ENCODE measurements around the gene EFHD2. TPM values are rescaled to one million over a fixed set of nuclear protein-coding genes. Genes with fewer than 3 reads are reported as not detected.

Gene EFHD2
- total RNA-seq, 2 donors from 2014 or later, result 36.0 to 71.3 TPM

DNA sequence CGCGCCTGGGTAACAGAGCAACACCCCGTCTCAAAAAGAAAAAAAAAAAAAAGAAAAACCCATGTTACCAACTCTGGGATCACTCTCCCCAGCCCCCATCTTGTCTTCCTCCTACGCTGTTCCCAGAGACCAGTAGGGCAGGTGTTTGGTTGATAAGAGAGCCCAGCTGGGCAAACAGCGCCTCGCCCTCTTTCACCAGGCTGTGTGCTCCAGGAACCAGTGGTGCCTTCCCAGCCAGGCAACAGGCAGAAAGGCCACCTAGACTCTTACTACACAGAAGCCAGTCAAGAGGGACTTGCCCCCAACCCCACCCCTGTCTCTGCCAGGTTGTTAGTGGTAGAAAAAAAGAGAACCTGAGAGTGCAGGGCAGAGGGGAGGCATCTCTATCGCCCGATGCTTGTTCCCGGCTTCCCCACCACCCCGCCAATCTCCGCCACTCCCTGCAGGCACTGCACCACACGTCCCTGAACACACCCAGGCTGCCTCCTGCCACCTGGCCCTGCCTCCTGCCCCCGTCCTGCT lies 14.5 kb downstream of the EFHD2 start:
- peaks cover 10% of the 10 kb centered on the region for H3K36me3 ChIP-seq
- H3K4me3 ChIP-seq, result no peak overlapping the region
- no peak overlapping the region for H3K27ac ChIP-seq
- H3K9me3 ChIP-seq, result no peaks in the 10 kb centered on the region
- DNase-seq (ENCODE audit: low spot score), result no peak
- ATAC-seq (ENCODE audit: insufficient number of reproducible peaks, low FRiP score, low read depth), result no peak
- no peaks in the 10 kb centered on the region for H3K27me3 ChIP-seq (replicated peaks; ENCODE audit: insufficient read depth)
- no peaks in the 10 kb centered on the region for H3K4me1 ChIP-seq (ENCODE audit: control insufficient read depth in 1 of 2, low read depth in 2 of 2)
- TF ChIP-seq CTCF (IDR thresholded peaks at IDR 0.05), result no peak

DNA sequence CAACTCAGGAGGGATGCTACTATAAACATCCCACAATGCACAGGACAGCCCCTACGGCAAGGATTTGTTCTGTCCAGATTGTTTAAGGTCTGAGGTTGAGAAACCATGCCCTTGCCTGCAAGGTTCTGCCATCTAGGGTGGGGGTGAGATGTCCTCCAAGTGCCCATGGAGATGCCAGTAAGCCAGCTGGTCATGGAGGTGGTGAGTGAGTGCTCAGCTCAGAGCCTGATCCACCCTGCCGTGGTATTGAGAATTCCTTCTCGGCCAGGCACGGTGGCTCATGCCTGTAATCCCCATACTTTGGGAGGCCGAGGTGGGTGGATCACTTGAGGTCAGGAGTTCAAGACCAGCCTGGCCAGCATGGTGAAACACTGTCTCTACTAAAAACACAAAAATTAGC lies 15.3 kb downstream of the EFHD2 start:
- no peaks in the 10 kb centered on the region for H3K4me1 ChIP-seq (ENCODE audit: control insufficient read depth in 1 of 2, low read depth in 2 of 2)
- H3K4me3 ChIP-seq, result no peak overlapping the region
- H3K36me3 ChIP-seq, result peaks cover 11% of the 10 kb centered on the region
- no peaks in the 10 kb centered on the region for H3K27me3 ChIP-seq (replicated peaks; ENCODE audit: insufficient read depth)
- H3K27ac ChIP-seq, result no peak overlapping the region
- no peak for ATAC-seq (ENCODE audit: insufficient number of reproducible peaks, low FRiP score, low read depth)
- TF ChIP-seq CTCF (IDR thresholded peaks at IDR 0.05), result no peak
- H3K9me3 ChIP-seq, result no peaks in the 10 kb centered on the region
- DNase-seq (ENCODE audit: low spot score), result no peak

GRCh38 chr1:15425521-15425920 lies 15.8 kb downstream of the EFHD2 start:
- peaks cover 11% of the 10 kb centered on the region for H3K36me3 ChIP-seq
- no peak overlapping the region for H3K27ac ChIP-seq
- no peaks in the 10 kb centered on the region for H3K27me3 ChIP-seq (replicated peaks; ENCODE audit: insufficient read depth)
- TF ChIP-seq CTCF (IDR thresholded peaks at IDR 0.05), result no peak
- ATAC-seq (ENCODE audit: insufficient number of reproducible peaks, low FRiP score, low read depth) (no peak), DNase-seq (ENCODE audit: low spot score) (no peak)
- H3K4me1 ChIP-seq (ENCODE audit: control insufficient read depth in 1 of 2, low read depth in 2 of 2), result no peaks in the 10 kb centered on the region
- H3K4me3 ChIP-seq, result no peak overlapping the region
- no peaks in the 10 kb centered on the region for H3K9me3 ChIP-seq

DNA sequence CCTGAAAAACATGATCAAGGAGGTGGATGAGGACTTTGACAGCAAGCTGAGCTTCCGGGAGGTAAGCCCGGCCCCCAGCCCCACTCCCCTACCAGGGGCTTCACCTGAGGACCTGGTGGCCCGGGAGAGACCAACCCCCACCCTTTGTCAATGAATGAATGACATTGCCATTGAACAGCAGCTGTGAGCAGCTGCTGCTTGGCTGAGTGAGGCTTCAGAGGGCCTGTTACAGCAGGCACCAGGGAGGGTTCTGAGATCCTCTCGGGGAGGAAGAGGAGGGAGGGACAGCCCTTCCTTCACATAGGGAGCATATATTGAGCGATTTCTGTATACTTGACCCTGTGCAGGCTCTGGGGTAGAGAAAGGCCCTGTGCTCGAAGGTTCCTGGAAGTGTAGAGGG lies 16.3 kb downstream of the EFHD2 start:
- no peaks in the 10 kb centered on the region for H3K4me1 ChIP-seq (ENCODE audit: control insufficient read depth in 1 of 2, low read depth in 2 of 2)
- DNase-seq (ENCODE audit: low spot score), result no peak
- H3K27ac ChIP-seq, result no peak overlapping the region
- H3K36me3 ChIP-seq, result peaks cover 11% of the 10 kb centered on the region
- no peaks in the 10 kb centered on the region for H3K27me3 ChIP-seq (replicated peaks; ENCODE audit: insufficient read depth)
- no peaks in the 10 kb centered on the region for H3K9me3 ChIP-seq
- TF ChIP-seq CTCF (IDR thresholded peaks at IDR 0.05), result no peak
- no peak overlapping the region for H3K4me3 ChIP-seq
- ATAC-seq (ENCODE audit: insufficient number of reproducible peaks, low FRiP score, low read depth), result no peak

DNA sequence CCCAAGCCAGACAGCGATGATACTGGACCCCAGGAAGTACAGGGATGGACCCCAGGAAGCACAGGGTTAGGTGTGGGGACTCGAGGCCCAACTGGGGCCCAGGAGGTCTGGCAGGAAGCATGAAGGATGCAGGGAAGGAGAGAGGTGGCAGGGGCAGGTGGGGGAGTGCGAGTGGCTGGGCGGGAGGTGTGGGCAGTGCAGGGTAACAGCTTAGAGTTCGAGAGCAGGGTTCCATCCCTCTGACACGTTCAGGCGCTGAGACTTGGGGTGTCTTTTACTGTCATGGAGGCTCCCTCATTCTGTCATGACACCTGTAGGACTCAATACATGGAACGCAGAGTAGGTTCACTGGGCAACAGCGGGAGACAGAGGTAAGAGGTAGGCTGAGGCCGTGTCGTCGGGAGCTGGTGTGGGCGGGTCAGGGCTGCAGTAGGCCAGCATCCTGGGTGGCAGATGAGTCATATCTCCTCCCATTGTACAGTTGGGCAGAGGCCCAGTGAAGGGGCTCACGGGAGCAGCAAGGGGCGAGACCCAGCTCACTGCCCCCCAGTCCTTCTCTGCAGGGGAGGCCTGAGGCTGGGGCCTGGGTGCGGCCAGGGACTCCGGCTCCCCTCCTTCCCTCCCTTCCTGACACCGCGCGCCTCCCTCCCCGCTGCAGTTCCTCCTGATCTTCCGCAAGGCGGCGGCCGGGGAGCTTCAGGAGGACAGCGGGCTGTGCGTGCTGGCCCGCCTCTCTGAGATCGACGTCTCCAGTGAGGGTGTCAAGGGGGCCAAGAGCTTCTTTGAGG lies 17.0 kb downstream of the EFHD2 start:
- DNase-seq (ENCODE audit: low spot score) (no peak), ATAC-seq (ENCODE audit: insufficient number of reproducible peaks, low FRiP score, low read depth) (no peak)
- Histone ChIP-seq H3K27me3 (replicated peaks; ENCODE audit: insufficient read depth) (no peaks in the 10 kb centered on the region), H3K27ac (no peak overlapping the region), H3K4me3 (no peak overlapping the region), H3K4me1 (ENCODE audit: control insufficient read depth in 1 of 2, low read depth in 2 of 2) (no peaks in the 10 kb centered on the region), H3K9me3 (no peaks in the 10 kb centered on the region), H3K36me3 (peaks cover 11% of the 10 kb centered on the region)
- TF ChIP-seq CTCF (IDR thresholded peaks at IDR 0.05), result no peak
